Activated naive CD4-positive, alpha-beta T cell (primary cell): ENCODE results near the gene UNC13D.

Source experiments
- DNase-seq, 4 experiments: peaks; one replicate each; lab custom pipeline; 2025; lab: John Stamatoyannopoulos, UW

UNC13D gene

GRCh38 chr17:75799402-75799801 lies 44.8 kb downstream of the UNC13D start:
- no peak for DNase-seq

- no peak for DNase-seq
Observed at GRCh38 chr17:75795820-75796607, 48.2 kb downstream of the UNC13D start.

GRCh38 chr17:75793460-75793859 lies 50.7 kb downstream of the UNC13D start:
- no peak for DNase-seq

DNA sequence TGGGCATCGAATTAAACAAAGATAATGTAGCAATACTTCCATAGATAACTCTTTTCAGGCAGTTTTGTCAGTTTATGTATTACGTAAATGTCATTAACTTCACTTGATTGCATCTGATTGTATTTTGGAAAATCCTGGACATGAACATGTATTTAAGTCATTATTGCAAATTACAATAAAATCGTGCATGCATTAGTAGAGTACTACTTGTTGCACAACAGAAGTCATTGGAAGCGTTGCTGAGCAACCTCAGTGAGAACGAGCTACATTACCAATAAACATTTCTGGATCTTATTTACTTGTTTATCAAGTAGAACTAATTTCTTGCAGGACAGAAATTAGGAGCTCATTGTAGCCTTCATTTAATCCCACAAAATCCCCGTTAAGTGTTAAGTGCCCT lies 53.0 kb downstream of the UNC13D start:
- no peak for DNase-seq

DNA sequence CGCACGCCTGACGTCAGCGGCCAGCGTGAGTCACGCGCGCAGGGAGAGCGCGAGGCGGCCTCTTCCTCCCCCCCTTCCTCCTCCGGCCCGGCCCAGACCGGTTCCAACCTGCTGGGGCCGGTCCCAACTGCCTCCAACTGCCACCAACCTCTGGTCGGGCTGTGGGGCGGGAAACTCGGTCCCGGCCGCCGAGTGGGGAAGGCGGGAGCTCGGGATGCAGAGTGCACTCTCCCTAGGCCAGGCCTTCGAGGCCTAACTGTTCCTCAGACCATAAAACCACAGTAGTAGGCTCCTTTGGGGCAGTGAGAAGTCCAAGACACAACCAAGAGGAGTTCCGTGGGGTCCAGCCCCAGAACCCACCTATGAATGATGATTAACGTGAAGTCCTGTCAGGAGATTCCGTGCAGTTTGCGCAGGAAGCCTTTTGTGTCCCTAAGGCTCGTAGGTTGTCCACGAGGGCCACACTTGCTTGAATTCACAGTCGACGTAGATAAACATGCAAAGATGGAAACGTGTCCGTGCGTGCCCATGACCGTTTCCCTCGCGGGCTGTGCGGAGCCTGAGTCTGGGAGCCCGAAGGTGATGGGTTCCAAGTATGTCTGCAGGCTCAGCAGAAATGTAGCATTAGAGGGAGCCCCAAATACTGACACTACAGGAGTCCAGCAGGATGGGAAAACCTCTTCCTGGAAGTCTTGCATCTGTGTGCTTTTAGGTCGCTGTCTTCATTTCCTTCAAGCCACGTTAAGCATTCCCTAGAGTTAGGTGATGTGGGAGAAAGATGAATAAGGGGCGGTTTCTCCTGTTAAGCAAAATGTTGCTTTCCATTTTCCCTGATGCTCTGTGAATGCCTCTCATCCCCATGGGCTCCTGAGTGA lies 59.0 kb downstream of the UNC13D start:
- peak in 3 of 4 experiments; percentile 32 to 99 (median 51) for DNase-seq

DNA sequence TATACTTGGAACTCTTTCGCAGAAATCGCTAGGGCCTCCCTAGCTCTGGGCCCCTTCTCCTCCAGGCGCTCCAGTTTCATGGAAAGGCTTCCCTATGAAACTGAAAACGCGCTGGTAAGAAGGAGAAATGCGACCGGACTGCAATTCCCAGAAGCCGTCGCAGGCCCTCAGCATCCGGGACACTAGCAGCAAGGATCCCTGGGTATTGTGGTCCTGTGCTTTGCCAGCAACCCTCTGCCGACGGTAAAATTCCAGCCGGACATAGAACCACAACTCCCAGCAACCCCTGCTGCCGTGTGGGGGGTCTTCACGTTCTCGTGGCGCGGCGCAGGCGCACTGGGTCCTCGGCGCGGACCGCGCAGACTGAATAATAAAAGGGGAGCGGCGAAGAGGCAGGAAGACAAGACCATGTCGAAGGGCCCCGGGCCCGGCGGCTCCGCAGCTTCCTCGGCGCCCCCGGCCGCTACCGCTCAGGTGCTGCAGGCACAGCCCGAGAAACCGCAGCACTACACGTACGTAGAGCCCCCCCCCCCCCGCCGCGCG lies 59.7 kb downstream of the UNC13D start, which contains the start of gene UNK:
Gene UNK, plus strand, starts transcription at position 334 of the 543 bp plus-strand sequence. Its CDS starts 75 bp downstream, at position 409.
- DNase-seq, result peak; percentile 97 to 99 (median 97)

- DNase-seq, result peak in 1 of 4 experiments; percentile 35
Observed at GRCh38 chr17:75783803-75784472, 60.3 kb downstream of the UNC13D start.

DNA sequence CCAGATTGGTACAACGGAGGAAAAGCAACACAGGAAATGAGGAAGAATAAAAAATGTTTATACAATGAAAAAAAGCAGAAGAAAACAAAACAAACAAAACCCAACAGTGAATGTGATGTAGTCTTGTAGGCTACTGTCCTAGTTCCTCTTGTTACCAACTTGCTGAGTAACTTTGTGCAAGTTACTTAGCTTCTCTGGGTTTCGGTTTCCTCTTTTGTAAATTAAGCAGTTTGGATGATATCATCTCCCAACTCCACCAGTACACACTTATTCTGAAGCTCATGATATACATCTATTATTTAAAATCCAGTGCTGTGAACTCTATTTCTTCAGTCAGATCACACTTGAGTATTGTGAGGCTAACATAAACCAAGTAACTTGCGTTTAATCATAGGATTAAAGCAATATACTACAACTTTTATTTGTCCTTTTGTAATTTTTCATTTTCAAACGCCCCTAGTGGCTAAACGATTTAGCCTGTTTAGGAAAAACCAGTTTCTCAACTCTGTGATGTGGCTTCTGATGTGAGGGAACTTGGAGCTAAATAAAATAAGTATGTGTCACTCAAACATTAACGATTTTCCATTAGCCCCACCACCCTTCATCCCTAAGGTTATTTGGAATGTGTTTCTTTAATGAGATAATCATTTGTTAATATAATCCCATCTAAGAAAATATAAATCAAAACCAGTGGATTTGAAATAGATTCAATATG lies 61.0 kb downstream of the UNC13D start:
- DNase-seq, result no peak

- DNase-seq, result no peak
Observed at GRCh38 chr17:75779987-75780889, 64.0 kb downstream of the UNC13D start.

GRCh38 chr17:75779250-75779986 lies 64.8 kb downstream of the UNC13D start:
- DNase-seq, result peak; percentile 88 to 91 (median 90)

DNA sequence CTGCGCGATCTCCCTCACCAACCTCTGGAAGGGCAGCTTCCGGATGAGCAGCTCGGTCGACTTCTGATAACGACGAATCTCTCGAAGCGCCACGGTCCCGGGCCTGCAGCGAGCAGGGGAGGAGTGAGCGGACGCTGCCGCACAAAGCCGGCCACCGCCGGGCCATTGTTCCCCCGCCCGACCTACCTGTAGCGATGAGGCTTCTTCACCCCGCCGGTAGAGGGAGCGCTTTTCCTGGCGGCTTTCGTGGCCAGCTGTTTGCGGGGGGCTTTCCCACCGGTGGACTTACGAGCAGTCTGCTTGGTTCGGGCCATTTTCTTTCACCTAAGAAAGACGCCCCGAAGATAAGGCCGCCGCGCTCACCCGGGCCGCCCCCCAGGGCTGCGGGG lies 65.3 kb downstream of the UNC13D start:
- DNase-seq, result peak in 2 of 4 experiments; percentile 69 to 70

DNA sequence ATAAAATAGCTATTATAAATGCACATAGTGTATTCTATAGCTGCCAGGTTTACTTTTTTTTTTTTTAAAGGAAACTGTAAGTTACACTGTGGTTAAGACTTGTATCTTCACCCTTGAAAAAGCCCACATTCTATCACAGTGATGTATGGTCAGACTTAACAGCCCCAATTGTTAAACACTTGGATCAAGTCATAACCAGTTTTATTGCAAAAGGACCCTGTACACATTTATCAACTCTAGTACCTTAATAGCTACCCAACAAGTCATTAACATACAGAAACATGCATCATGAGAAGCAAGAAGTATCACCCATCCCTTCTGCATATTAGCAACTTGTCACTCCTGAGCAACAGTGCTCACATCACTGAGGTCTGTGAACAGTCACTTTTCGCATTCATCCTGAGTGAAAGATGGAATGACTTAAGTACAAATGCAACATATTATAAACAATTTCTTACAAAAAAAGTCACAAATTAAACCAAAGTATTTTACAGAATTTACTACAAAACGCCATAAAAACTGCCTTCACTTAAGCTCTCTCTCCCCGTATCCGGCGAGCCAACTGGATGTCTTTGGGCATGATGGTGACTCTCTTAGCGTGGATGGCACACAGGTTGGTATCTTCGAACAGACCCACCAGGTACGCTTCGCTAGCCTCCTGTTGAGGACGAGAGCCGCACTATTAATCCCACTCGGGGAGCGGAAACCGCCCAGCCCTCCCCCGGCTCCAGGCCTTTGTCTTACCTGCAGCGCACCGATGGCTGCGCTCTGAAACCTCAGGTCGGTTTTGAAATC lies 65.9 kb downstream of the UNC13D start:
- DNase-seq, result peak in 1 of 4 experiments; percentile 27

DNA sequence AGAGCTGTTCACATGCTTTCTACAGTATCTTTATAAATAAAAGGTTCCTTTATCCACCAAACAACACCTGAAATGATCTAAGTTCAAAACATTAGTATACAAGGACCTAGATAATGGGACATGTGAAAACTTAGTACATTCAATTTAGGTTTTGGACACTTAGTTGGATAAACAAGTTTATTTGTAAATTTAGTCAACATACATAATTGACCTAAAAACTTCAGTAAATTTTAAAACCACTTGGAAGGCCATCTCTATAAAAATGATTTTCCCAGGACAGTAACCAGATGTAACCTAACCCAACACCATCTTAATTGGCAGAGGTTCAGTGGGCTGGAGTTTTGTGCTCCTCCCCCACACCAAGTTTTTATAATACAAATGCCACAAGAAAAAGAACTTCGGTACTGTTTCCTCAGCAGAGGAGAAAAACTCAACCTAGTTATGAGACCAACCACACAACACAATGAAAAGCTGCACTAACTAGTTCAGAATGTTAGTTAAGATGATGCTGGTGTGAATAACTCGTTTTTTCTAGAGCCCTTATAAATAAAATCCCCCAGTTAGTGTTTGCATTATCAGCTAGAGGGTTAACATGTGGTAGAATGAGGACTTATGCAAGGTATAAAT lies 66.8 kb downstream of the UNC13D start:
- no peak for DNase-seq
